ENCODE results near the gene WNT5A.

The WNT5A gene

GRCh38 chr3:55423782-55424181 lies 63.3 kb downstream of the WNT5A start:
- no peak for DNase-seq (ENCODE audit: low spot score)
- H3K27ac ChIP-seq = no peak overlapping the region
- no peak overlapping the region for H3K4me3 ChIP-seq
- TF ChIP-seq CTCF (IDR thresholded peaks at IDR 0.05) = no peak

- no peak overlapping the region for H3K4me3 ChIP-seq
- H3K27ac ChIP-seq = no peak overlapping the region
- no peak for TF ChIP-seq CTCF (IDR thresholded peaks at IDR 0.05)
- no peak for DNase-seq (ENCODE audit: low spot score)
Measured at GRCh38 chr3:55417211-55417610, 69.9 kb downstream of the WNT5A start.

GRCh38 chr3:55416331-55416821 lies 70.7 kb downstream of the WNT5A start:
- H3K4me3 ChIP-seq = no peak overlapping the region
- no peak for TF ChIP-seq CTCF (IDR thresholded peaks at IDR 0.05)
- H3K27ac ChIP-seq = no peak overlapping the region
- no peak for DNase-seq (ENCODE audit: low spot score)

Data from coronary artery (tissue), 2 donors.